Measurements from ENCODE around the gene LRRC31. TPM values are rescaled to one million over a fixed set of nuclear protein-coding genes. Genes with fewer than 3 reads are reported as not detected.

The LRRC31 gene
- total and polyA plus RNA-seq, 2 of the 8 experiments (the other 6 are each of a cell fraction or from before 2014, with no cell fraction given) = not detected

GRCh38 chr3:169891886-169892285 lies 22.2 kb upstream of the LRRC31 start (continued):
- TF ChIP-seq MAX (IDR thresholded peaks at IDR 0.05) = no peak
- TF ChIP-seq KDM1A (IDR thresholded peaks at IDR 0.05; ENCODE audit: borderline replicate concordance, low read length) = no peak
